HS-5 (cell line): ENCODE data around the gene PTPRD.
"Not testable (repeated sequence)": the region's sequence is repeated elsewhere in the genome, so short reads cannot be mapped to it uniquely, and the experiment has no call there.

Source experiments
- DNase-seq: peaks from one replicate; pipeline ENCODE4 v3.0.0-alpha.2; 2012; ENCODE audit warnings: low read depth

The PTPRD gene

GRCh38 chr9:9310743-9311142 is 1302.1 kb downstream of the PTPRD start:
- DNase-seq, result not testable (repeated sequence)

- DNase-seq, result no peak
Observed at GRCh38 chr9:9305600-9305999, 1307.2 kb downstream of the PTPRD start.

GRCh38 chr9:9299134-9299533 is 1313.7 kb downstream of the PTPRD start:
- no peak for DNase-seq

GRCh38 chr9:9286001-9286400 is 1326.8 kb downstream of the PTPRD start:
- no peak for DNase-seq

GRCh38 chr9:9284201-9284600 is 1328.6 kb downstream of the PTPRD start:
- DNase-seq, result no peak

GRCh38 chr9:9283159-9283986 is 1329.4 kb downstream of the PTPRD start:
- DNase-seq, result no peak

- no peak for DNase-seq
Observed at GRCh38 chr9:9275601-9276000, 1337.2 kb downstream of the PTPRD start.

- DNase-seq, result no peak
Observed at GRCh38 chr9:9257999-9258498, 1354.8 kb downstream of the PTPRD start.

GRCh38 chr9:9246726-9247125 is 1366.1 kb downstream of the PTPRD start:
- no peak for DNase-seq

GRCh38 chr9:9231946-9232345 is 1380.9 kb downstream of the PTPRD start:
- DNase-seq, result no peak

- DNase-seq, result peak; percentile 9
Observed at GRCh38 chr9:9229269-9229668, 1383.5 kb downstream of the PTPRD start.

- no peak for DNase-seq
Observed at GRCh38 chr9:9223175-9223574, 1389.6 kb downstream of the PTPRD start.

- DNase-seq, result no peak
Observed at GRCh38 chr9:9222730-9223129, 1390.1 kb downstream of the PTPRD start.

GRCh38 chr9:9216934-9217333 is 1395.9 kb downstream of the PTPRD start:
- no peak for DNase-seq

- no peak for DNase-seq
Observed at GRCh38 chr9:9215050-9215449, 1397.8 kb downstream of the PTPRD start.

GRCh38 chr9:9214066-9214465 is 1398.7 kb downstream of the PTPRD start:
- DNase-seq, result no peak

- no peak for DNase-seq
Observed at GRCh38 chr9:9212963-9213362, 1399.8 kb downstream of the PTPRD start.

GRCh38 chr9:9202276-9202675 is 1410.5 kb downstream of the PTPRD start:
- DNase-seq, result no peak

GRCh38 chr9:9186086-9186485 is 1426.7 kb downstream of the PTPRD start:
- DNase-seq, result no peak

GRCh38 chr9:9182431-9182830 is 1430.4 kb downstream of the PTPRD start:
- DNase-seq, result no peak

GRCh38 chr9:9177081-9177480 is 1435.7 kb downstream of the PTPRD start:
- DNase-seq, result no peak

- no peak for DNase-seq
Observed at GRCh38 chr9:9174358-9174757, 1438.4 kb downstream of the PTPRD start.

- DNase-seq, result no peak
Observed at GRCh38 chr9:9173264-9173663, 1439.5 kb downstream of the PTPRD start.
